ENCODE results near the gene VWDE.

VWDE gene

DNA sequence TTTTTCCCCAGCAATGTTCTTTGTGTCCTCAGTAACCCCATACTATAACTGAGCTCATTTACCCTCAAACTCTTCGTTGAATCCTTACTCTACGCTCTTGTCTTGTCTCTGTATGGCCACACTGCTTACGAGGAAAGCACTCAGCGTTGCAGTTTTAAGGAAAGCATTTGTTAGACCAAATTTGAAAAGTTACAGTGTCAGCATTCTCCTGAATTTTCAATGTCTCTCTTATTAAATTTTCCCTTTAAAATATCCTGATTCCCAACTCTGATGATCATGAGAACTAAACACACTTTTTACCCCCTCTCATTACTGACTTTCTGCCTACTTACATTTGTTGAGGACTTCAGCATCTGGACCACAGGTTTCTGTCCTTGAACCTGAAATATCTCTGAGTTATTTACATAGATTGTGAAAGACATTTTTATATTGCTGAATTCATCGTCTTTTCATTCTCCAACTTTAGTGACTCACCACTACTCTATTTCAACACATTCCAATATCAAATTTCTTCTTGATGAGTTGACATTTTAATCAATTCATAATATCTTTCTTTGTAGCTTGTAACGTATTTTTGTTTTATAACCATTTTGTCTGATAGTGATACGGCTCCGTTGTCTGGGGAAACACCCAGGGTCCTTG is 19.8 kb upstream of the VWDE start:
- DNase-seq (ENCODE audit: low read depth), result no peak
- no peak overlapping the region for H3K4me3 ChIP-seq (ENCODE audit: low read depth, low read length)

DNA sequence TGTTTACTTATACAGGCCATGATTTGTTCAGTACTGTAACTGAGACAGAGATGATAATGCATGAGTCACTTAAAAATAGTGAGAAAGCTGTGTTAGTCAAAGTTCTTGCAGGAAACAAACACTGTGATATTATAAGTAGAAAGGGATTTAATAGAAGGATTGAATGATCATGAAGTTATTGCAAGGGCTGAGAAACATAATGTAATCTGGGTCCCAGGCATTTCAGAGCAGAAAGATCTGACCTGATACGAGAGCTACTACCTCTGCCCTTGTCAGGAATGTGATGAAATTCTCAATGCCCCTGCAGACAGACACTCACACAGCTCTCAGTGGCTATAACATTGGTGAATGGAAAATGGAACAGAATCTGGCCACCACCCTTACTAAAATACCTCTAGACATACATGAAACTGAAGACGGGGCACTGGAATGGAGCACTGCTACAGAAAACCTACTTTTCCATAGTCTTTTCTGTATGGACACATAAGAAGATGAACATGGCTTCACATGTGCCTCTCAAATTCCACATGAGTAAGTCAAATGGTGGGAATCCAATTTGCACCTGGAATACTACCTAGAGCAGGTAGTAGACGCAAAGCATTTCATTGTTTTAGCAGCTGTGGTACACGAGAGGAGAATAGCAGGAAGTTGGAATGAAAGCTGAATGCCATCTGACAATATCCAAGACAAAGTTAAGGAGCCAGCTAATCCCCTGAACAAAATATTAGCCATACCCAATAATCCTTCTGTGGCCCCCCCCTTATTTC is 19.1 kb upstream of the VWDE start:
- DNase-seq (ENCODE audit: low read depth), result no peak
- TF ChIP-seq, protein P1, sequence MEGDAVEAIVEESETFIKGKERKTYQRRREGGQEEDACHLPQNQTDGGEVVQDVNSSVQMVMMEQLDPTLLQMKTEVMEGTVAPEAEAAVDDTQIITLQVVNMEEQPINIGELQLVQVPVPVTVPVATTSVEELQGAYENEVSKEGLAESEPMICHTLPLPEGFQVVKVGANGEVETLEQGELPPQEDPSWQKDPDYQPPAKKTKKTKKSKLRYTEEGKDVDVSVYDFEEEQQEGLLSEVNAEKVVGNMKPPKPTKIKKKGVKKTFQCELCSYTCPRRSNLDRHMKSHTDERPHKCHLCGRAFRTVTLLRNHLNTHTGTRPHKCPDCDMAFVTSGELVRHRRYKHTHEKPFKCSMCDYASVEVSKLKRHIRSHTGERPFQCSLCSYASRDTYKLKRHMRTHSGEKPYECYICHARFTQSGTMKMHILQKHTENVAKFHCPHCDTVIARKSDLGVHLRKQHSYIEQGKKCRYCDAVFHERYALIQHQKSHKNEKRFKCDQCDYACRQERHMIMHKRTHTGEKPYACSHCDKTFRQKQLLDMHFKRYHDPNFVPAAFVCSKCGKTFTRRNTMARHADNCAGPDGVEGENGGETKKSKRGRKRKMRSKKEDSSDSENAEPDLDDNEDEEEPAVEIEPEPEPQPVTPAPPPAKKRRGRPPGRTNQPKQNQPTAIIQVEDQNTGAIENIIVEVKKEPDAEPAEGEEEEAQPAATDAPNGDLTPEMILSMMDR (IDR thresholded peaks at IDR 0.05; ENCODE audit: low read depth, low read length), result no peak
- no peak for TF ChIP-seq POLR2A (IDR thresholded peaks at IDR 0.05; ENCODE audit: extremely low read depth, insufficient read length)
- TF ChIP-seq MYC (IDR thresholded peaks at IDR 0.05; ENCODE audit: low read depth, low read length), result no peak
- no peak overlapping the region for H3K4me3 ChIP-seq (ENCODE audit: low read depth, low read length)

More for the DNA sequence above, 19.8 kb upstream of the VWDE start:
- TF ChIP-seq, protein P1 (IDR thresholded peaks at IDR 0.05; ENCODE audit: low read depth, low read length), result no peak
- TF ChIP-seq, protein P2, sequence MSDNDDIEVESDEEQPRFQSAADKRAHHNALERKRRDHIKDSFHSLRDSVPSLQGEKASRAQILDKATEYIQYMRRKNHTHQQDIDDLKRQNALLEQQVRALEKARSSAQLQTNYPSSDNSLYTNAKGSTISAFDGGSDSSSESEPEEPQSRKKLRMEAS (IDR thresholded peaks at IDR 0.05; ENCODE audit: low read depth, low read length), result no peak
- TF ChIP-seq POLR2A (IDR thresholded peaks at IDR 0.05; ENCODE audit: extremely low read depth, insufficient read length) (no peak), MYC (IDR thresholded peaks at IDR 0.05; ENCODE audit: low read depth, low read length) (no peak)

- H3K4me3 ChIP-seq (ENCODE audit: low read depth, low read length), result no peak overlapping the region
- TF ChIP-seq MYC (IDR thresholded peaks at IDR 0.05; ENCODE audit: low read depth, low read length) (no peak), POLR2A (IDR thresholded peaks at IDR 0.05; ENCODE audit: extremely low read depth, insufficient read length) (no peak)
- TF ChIP-seq, protein P2 (IDR thresholded peaks at IDR 0.05; ENCODE audit: low read depth, low read length), result no peak
- TF ChIP-seq, protein P1 (IDR thresholded peaks at IDR 0.05; ENCODE audit: low read depth, low read length), result no peak
- DNase-seq (ENCODE audit: low read depth), result no peak
Observed at GRCh38 chr7:12418452-12418851, 14.8 kb upstream of the VWDE start.

DNA sequence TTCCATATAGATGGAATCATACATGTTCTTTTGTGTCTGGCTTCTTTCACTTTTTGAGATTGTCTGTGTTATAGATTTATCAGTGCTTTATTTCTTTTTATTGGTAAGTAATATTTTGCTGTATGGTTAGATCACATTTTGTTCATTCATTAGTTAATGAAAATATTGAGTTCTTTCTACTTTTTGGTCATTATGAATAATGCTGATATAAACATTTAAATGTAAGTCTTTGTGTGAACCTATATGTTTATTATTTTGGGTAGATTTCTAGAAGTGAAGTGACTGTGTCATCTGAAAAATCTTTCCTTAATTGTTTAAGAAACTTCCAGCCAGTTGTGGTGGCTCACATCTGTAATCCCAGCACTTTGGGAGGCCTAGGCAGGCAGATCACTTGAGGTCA is 11.4 kb upstream of the VWDE start:
- no peak for TF ChIP-seq POLR2A (IDR thresholded peaks at IDR 0.05; ENCODE audit: extremely low read depth, insufficient read length)
- no peak for TF ChIP-seq MYC (IDR thresholded peaks at IDR 0.05; ENCODE audit: low read depth, low read length)
- TF ChIP-seq, protein P1 (IDR thresholded peaks at IDR 0.05; ENCODE audit: low read depth, low read length), result no peak
- TF ChIP-seq, protein P2 (IDR thresholded peaks at IDR 0.05; ENCODE audit: low read depth, low read length), result no peak
- H3K4me3 ChIP-seq (ENCODE audit: low read depth, low read length), result no peak overlapping the region
- DNase-seq (ENCODE audit: low read depth), result no peak

DNA sequence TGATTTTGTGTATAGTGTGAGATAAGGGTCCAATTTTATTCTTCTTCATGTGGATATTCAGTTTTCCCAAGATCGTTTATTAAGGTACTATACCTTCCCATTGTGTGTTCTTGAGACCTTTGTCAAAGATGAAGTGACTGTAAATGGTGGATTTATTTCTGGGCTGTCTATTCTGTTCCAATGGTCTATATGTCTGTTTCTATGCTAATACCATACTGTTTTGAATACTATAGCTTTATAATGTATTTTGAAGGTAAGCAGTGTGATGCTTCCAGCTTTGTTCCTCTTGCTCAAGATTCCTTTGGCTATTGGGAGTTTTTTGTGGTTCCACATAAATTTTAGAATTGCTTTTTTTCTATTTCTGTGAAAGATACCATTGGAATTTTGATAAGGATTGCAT is 8.7 kb upstream of the VWDE start:
- TF ChIP-seq, protein P1 (IDR thresholded peaks at IDR 0.05; ENCODE audit: low read depth, low read length), result no peak
- TF ChIP-seq, protein P2 (IDR thresholded peaks at IDR 0.05; ENCODE audit: low read depth, low read length), result no peak
- TF ChIP-seq POLR2A (IDR thresholded peaks at IDR 0.05; ENCODE audit: extremely low read depth, insufficient read length), result no peak
- TF ChIP-seq MYC (IDR thresholded peaks at IDR 0.05; ENCODE audit: low read depth, low read length), result no peak
- no peak for DNase-seq (ENCODE audit: low read depth)
- H3K4me3 ChIP-seq (ENCODE audit: low read depth, low read length), result no peak overlapping the region

Measured in NB4 (cell line).